Measurements from ENCODE around the gene TMEM53. TPM values are rescaled to one million over a fixed set of nuclear protein-coding genes. Genes with fewer than 3 reads are reported as not detected.

The TMEM53 gene
- total RNA-seq, 1 donor from 2014 or later, result 7.3 TPM

- TF ChIP-seq CTCF (IDR thresholded peaks at IDR 0.05; ENCODE audit: insufficient read depth, low read depth, low read length), result no peak
- TF ChIP-seq EZH2 (IDR thresholded peaks at IDR 0.05; ENCODE audit: insufficient read depth, low read length), result no peak
- Histone ChIP-seq H3K27me3 (ENCODE audit: insufficient read depth, low read length) (no peaks in the 10 kb centered on the region), H2AFZ (ENCODE audit: low read depth, low read length) (no peak overlapping the region), H3K9me3 (ENCODE audit: insufficient read depth, low read depth, low read length) (no peaks in the 10 kb centered on the region), H3K4me1 (ENCODE audit: insufficient read depth, low read length) (no peaks in the 10 kb centered on the region), H4K20me1 (ENCODE audit: insufficient read depth, low read length) (no peaks in the 10 kb centered on the region), H3K27ac (ENCODE audit: low read depth, low read length) (no peak overlapping the region), H3K36me3 (ENCODE audit: insufficient read depth, low read length) (no peaks in the 10 kb centered on the region), H3K4me2 (ENCODE audit: low read length) (no peak overlapping the region), H3K4me3 (ENCODE audit: insufficient read depth, low read depth, low read length) (no peak overlapping the region), H3K9ac (ENCODE audit: low read length) (no peak overlapping the region), H3K79me2 (ENCODE audit: insufficient read depth, low read length) (no peaks in the 10 kb centered on the region)
- Mint-ChIP-seq H3K9me3 (ENCODE audit: unreplicated experiment) (no peaks in the 10 kb centered on the region), H3K27ac (ENCODE audit: unreplicated experiment) (no peak overlapping the region), H3K4me3 (ENCODE audit: unreplicated experiment) (no peak overlapping the region), H3K4me1 (ENCODE audit: low read depth, unreplicated experiment) (no peaks in the 10 kb centered on the region), H3K27me3 (ENCODE audit: low read depth, unreplicated experiment) (no peaks in the 10 kb centered on the region), H3K36me3 (ENCODE audit: low read depth, unreplicated experiment) (no peaks in the 10 kb centered on the region)
- DNase-seq (ENCODE audit: low read depth) (no peak), FAIRE-seq (no peak)
These were observed 12.2 kb downstream of the TMEM53 start for GRCh38 chr1:44661781-44662682.

- Histone ChIP-seq H2AFZ (ENCODE audit: low read depth, low read length) (no peak overlapping the region), H3K27ac (ENCODE audit: low read depth, low read length) (no peak overlapping the region), H3K27me3 (ENCODE audit: insufficient read depth, low read length) (no peaks in the 10 kb centered on the region), H3K9me3 (ENCODE audit: insufficient read depth, low read depth, low read length) (no peaks in the 10 kb centered on the region), H4K20me1 (ENCODE audit: insufficient read depth, low read length) (no peaks in the 10 kb centered on the region), H3K4me3 (ENCODE audit: insufficient read depth, low read depth, low read length) (no peak overlapping the region), H3K79me2 (ENCODE audit: insufficient read depth, low read length) (no peaks in the 10 kb centered on the region), H3K36me3 (ENCODE audit: insufficient read depth, low read length) (no peaks in the 10 kb centered on the region), H3K9ac (ENCODE audit: low read length) (no peak overlapping the region), H3K4me1 (ENCODE audit: insufficient read depth, low read length) (no peaks in the 10 kb centered on the region), H3K4me2 (ENCODE audit: low read length) (no peak overlapping the region)
- Mint-ChIP-seq H3K27ac (ENCODE audit: unreplicated experiment) (no peak overlapping the region), H3K4me3 (ENCODE audit: unreplicated experiment) (no peak overlapping the region), H3K36me3 (ENCODE audit: low read depth, unreplicated experiment) (no peaks in the 10 kb centered on the region), H3K27me3 (ENCODE audit: low read depth, unreplicated experiment) (no peaks in the 10 kb centered on the region), H3K9me3 (ENCODE audit: unreplicated experiment) (no peaks in the 10 kb centered on the region), H3K4me1 (ENCODE audit: low read depth, unreplicated experiment) (no peaks in the 10 kb centered on the region)
- DNase-seq (ENCODE audit: low read depth) (no peak), FAIRE-seq (no peak)
- no peak for TF ChIP-seq EZH2 (IDR thresholded peaks at IDR 0.05; ENCODE audit: insufficient read depth, low read length)
- TF ChIP-seq CTCF (IDR thresholded peaks at IDR 0.05; ENCODE audit: insufficient read depth, low read depth, low read length), result no peak
These were observed 14.1 kb downstream of the TMEM53 start for GRCh38 chr1:44660176-44660575.

- Histone ChIP-seq H3K79me2 (ENCODE audit: insufficient read depth, low read length) (no peaks in the 10 kb centered on the region), H3K9me3 (ENCODE audit: insufficient read depth, low read depth, low read length) (no peaks in the 10 kb centered on the region), H3K4me2 (ENCODE audit: low read length) (no peak overlapping the region), H3K27me3 (ENCODE audit: insufficient read depth, low read length) (no peaks in the 10 kb centered on the region), H3K9ac (ENCODE audit: low read length) (no peak overlapping the region), H3K4me3 (ENCODE audit: insufficient read depth, low read depth, low read length) (no peak overlapping the region), H3K4me1 (ENCODE audit: insufficient read depth, low read length) (no peaks in the 10 kb centered on the region), H3K36me3 (ENCODE audit: insufficient read depth, low read length) (no peaks in the 10 kb centered on the region), H4K20me1 (ENCODE audit: insufficient read depth, low read length) (no peaks in the 10 kb centered on the region), H3K27ac (ENCODE audit: low read depth, low read length) (no peak overlapping the region), H2AFZ (ENCODE audit: low read depth, low read length) (no peak overlapping the region)
- no peaks in the 10 kb centered on the region for H3K27me3 Mint-ChIP-seq (ENCODE audit: low read depth, unreplicated experiment)
- TF ChIP-seq CTCF (IDR thresholded peaks at IDR 0.05; ENCODE audit: insufficient read depth, low read depth, low read length), result no peak
- TF ChIP-seq EZH2 (IDR thresholded peaks at IDR 0.05; ENCODE audit: insufficient read depth, low read length), result no peak
- H3K9me3 Mint-ChIP-seq (ENCODE audit: unreplicated experiment), result no peaks in the 10 kb centered on the region
- peak overlapping the region; percentile 41 for H3K27ac Mint-ChIP-seq (ENCODE audit: unreplicated experiment)
- FAIRE-seq, result no peak
- no peaks in the 10 kb centered on the region for H3K36me3 Mint-ChIP-seq (ENCODE audit: low read depth, unreplicated experiment)
- no peak overlapping the region for H3K4me3 Mint-ChIP-seq (ENCODE audit: unreplicated experiment)
- DNase-seq (ENCODE audit: low read depth), result no peak
- H3K4me1 Mint-ChIP-seq (ENCODE audit: low read depth, unreplicated experiment), result no peaks in the 10 kb centered on the region
These were observed 14.7 kb downstream of the TMEM53 start for GRCh38 chr1:44659566-44659965.

All from astrocyte (in vitro differentiated cells and primary cell).